ENCODE results near the gene CFD.
"Not testable (repeated sequence)": the region's sequence is repeated elsewhere in the genome, so short reads cannot be mapped to it uniquely, and the experiment has no call there.

The CFD gene

DNA sequence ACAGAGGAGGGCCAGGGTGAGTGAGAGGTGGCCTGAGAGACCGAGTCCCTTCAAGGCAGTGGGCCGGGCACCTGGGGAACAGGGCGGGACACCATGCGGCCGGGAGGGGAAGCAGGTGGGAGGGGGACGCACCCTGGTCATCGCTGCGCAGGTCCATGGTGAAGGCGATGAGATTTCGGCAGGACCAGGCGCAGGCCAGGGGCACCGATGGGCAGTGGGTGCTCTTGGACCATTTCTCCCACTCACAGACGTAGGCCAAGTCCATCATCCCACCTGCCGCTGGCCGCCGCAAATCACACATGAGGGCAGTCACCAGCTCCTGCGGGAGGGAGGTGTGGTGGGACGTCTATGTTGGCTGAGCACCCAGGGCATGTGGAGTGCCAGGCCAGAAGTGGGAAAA is 31.4 kb downstream of the CFD start:
- no peak for DNase-seq

DNA sequence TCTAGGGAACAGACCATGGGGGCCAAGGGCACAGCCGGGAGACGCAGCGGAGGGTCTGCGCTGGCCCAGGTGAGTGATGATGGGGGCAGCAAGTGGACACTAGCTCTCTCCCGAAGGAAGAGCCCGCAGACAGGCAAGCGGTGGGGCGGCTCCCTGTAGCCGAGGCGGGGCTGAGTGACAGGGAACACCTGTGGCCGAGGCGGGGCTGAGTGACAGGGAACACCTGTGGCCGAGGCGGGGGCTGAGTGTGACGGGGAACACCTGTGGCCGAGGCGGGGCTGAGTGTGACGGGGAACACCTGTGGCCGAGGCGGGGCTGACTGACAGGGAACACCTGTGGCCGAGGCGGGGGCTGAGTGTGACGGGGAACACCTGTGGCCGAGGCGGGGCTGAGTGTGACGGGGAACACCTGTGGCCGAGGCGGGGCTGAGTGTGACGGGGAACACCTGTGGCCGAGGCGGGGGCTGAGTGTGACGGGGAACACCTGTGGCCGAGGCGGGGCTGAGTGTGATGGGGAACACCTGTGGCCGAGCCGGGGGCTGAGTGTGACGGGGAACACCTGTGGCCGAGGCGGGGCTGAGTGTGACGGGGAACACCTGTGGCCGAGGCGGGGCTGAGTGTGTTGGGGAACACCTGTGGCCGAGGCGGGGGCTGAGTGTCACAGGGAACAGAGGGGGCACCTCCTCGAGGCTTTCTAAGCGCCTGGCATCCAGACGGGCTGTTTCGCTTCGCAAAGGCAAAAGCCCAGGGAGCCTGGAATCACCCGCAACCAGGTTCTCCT is 32.1 kb downstream of the CFD start:
- DNase-seq, result not testable (repeated sequence)

DNA sequence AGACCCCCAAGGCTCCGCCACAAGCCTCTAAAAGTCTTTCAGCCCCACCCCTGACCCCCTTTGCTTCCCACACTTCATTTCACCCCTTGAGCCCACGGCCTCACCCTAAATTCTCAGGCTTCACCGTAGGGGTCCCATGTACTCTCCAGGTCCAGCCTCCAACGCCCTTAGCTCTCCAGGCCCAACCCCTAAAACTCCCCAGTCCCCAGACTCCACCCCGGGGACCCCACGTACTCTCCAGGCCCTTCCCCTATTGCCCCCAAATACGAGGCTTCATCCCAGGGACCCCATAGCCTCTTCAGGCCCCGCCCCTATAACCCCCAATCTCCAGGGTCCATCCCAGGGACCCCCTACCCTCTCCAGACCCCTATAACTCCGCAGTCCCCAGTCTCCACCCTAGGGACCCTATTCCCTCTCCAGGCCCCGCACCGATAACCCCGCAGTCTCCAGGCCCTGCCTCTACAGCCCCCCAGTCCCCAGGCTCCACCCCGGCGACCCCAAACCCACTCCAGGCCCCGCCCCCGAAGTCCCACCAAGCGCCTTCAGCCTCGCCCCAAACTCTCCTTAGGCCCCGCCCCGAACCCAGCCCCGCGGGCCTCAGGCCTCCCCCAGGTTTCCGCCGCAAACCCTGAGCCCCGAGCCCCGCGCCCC is 32.9 kb downstream of the CFD start:
- DNase-seq, result no peak

DNA sequence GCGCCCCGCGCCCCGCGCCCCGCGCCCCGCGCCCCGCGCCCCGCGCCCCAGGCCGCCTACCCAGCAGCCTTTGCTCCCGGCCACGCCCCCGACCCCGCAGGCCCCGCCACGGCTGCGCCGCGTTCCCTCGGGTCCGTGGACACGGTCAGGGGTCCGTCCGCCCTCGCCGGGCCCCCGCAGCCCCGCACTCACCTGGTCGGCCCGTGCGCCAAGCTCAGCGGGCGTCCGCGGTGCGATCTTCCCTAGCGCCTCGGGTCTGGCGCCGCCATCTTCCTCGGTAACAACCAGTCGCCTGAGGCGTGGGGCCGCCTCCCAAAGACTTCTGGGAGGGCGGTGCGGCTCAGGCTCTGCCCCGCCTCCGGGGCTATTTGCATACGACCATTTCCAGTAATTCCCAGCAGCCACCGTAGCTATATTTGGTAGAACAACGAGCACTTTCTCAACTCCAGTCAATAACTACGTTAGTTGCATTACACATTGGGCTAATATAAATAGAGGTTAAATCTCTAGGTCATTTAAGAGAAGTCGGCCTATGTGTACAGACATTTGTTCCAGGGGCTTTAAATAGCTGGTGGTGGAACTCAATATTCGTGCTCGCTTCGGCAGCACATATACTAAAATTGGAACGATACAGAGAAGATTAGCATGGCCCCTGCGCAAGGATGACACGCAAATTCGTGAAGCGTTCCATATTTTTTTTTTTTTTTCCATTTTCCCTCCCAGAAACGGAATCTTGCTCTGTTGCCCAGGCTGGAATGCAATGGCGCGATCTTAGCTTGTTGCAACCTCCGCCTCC is 33.6 kb downstream of the CFD start, which contains the start of the genes MED16 and RNU6-9:
MED16 (minus strand) TSS at position 294 of the 796 bp plus-strand sequence. CDS start 2,056 bp downstream, outside the sequence.
RNU6-9 (plus strand) TSS at position 591 of the 796 bp plus-strand sequence.
- peak; percentile 94 for DNase-seq

DNA sequence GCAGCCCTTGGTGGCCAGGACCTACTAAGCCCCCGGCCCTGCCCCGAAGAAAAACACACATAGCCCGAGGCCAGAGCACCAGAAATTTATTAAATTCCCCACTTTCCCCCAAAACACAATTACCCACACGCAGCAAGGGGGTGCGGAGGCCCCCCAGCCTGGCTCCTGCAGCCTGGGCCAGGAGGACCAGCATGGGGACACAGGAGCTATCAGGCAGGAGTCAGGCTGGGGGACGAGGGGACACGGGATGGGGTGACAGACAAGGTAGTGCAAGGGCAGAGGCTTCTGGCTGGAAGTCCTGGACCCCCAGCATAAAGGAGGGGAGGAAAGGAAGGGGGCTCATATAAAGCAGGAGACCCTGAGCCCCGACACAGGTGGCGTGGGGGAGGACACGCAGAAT is 37.0 kb downstream of the CFD start:
- DNase-seq, result no peak

DNA sequence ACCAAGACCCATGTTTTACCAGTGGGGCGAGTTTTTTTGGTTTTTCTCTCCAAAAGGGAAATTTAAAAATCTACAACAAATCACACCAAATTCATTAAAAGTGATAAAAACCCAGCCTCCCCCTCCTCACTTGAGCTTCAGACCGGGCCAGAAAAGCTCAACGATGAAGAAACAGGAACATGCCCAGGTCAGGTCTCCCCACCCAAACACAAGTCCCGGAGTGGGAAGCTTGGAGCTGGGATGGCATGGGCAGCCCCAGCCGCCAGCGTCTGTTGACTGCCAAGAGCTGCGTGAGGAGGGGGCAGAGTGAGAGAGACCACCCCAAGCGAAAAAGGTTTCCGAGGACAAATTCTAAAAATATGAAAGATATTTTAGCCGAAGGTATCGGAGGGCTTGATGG is 37.5 kb downstream of the CFD start:
- no peak for DNase-seq

DNA sequence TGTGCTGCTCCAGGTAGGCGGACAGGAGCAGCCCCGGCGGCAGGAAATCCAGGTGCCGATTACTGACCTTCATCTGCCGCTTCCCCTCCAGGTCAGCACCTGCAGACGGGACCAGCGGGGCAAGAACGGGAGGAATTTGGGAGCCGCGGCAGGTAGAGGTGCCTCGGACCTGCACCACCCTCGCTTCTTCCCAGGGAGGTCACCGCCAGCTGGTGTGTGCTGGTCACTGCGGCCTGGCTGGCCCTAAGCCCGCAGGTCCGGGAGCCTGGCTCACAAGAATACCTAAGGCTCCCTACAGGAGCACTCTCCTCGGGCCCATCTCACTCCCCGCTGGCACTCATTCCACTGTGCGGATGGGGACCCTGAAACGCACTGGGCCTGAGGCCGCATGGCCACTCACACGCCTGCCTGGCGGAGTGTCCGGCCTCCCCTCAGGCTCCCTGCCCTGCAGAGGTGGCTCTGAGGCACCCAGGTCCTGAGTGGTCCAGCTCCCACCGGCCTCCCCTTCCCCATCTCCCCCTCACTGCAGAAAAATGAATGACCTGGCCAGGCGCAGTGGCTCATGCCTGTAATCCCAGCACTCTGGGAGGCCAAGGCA is 38.1 kb downstream of the CFD start:
- DNase-seq, result no peak

DNA sequence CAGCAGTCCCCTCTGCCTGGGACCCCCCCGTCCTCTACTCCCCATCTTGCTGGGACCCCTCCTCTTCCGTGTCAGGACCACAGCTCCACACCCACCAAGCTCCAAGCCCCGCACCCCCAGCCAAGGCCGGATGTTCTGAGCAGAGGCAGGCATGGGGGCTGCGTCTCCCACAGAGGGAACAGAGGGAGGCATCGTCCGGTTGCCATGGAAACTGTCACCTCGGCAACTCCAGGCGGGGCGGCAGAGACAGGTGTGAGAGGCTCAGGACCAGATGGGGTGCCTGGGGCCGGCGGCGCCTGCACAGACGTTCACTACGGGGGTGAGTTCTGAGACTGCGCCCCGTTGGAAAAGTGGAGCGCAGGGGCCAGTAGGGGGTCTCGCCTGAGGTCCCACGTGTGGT is 39.2 kb downstream of the CFD start:
- DNase-seq, result no peak

DNA sequence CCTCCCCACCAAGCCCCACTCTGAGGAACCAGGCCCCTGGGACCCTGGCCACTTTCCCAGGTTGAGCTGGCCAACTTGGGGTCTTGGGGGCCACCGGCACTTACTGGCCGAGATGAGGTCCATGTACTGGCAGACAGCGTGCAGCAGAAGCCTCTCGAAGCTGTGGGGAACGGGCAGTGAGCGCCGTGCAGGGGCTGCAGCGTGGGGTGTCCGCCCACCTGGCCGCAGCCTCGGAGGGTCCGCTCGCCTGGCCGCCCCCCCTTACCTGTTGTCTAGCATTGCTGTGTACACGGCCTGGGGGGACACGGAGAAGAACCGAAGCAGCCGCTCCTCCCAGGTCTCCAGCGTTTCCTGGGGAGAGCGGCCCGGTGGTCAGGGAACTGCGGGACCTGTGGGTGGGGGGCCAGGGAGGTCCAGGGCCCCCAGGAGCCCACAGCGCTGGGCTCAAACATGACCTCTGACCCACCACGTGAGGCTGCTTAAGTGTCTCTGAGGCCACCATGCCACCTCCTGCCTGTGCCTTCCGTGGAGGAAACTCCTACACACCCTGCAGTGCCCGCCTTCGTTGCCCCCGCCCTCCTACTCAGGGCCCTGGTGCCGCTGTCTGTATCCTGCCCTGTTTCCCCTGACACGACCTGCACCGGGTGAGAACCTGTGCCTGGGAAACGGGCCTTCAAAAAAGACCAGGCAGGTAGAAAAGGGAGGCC is 40.0 kb downstream of the CFD start:
- no peak for DNase-seq

DNA sequence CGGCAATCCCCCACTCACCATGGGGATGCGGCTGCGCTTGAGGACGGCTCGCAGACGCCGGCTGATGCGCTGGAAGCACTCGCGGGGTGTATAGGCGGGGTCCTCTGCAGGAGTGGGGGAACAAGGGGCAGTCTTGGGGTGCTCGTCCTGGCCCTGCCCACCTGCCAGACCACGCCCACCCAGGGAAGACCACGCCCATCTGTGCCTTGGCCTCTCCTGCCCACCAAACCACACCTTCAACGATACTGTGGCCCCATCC is 40.5 kb downstream of the CFD start:
- no peak for DNase-seq

DNA sequence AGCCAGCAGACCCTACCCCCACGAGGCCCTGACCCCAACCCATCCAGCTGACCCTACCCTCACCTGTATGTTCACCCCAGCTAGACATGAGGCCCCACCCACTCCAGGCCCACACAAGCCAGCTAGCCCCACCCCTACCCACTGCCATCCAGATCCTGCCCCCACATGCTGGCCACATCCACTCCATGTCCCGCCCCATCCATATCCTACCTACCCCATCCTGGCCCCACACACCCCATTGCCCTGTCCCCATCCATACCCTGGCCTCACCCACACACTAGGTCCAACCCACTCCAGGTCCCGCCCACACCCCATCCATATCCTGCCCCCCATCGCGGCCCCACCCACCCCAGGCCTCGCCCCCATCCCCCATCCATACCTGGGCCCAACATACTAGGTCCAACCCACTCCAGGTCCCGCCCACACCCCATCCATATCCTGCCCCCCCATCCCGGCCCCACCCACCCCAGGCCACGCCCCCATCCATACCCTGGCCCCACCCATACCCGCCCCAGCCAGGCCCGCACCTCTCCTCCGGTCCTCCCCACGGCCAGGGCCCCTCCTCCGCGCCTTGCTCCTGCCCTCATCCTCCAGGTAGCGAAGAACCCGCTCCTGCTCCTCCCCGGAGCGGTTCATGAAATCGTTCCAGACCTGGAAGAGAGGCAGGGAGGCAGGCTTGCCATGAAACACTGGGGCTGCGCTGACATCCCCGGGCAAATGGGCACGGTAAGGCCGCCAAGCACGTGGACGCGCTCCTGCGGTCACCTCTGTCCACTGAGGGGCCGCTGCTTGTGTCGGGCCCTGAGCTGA is 41.0 kb downstream of the CFD start:
- peak; percentile 39 for DNase-seq

DNA sequence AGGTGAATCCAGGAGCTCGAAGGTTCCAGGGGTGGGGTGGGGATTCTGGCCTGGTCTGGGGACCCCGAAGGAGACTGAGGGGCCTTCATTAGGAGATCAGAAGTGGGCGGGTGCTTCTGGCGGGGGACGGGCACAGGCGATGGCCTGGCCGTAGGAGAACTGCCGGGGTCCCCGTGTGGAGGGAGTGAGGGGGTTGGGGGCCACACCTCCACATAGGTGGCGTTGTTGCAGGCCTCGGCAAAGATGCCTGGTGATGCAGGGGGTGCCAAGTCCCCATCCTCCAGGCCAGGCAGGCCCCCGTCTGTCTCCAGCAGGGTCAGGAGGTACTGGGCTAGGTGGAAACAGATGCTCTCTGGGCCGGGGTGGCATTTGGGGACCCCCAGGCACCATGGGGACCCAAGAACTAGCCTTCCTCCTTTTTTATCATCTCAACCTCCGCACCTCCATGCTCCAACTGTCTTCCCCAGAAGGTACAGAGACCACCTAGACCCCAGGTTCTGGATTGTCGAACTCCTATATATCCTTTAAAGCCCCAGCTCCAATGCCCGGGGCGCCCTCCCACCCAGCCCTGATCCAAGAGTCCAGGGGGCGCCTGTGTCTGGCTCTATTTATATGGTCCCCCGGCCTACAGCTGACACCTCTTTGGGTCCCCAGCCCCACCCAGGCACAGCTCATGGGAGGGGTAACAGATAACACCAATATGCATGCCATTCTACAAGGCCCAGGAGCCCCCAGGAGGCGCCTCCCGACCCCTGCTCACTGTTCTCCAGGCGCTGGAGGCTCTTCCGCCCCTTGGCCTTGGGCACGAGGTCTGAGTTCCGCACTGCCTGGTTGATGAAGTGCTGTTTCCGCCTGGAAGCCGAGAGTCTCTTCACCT is 42.0 kb downstream of the CFD start:
- no peak for DNase-seq

DNA sequence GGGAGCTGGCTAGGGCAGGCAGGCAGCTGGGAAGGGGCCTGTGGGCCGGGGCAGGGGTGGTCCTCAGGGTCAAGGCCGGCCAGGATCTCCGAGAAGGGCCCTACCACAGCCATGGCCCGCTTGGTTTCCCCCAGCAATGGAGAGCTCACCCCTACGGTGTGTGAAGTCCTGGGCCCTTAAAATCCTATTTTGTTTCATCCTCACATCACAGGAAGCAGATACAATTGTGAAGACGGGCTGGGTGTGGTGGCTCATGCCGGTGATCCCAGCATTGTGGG is 42.6 kb downstream of the CFD start:
- DNase-seq, result no peak

DNA sequence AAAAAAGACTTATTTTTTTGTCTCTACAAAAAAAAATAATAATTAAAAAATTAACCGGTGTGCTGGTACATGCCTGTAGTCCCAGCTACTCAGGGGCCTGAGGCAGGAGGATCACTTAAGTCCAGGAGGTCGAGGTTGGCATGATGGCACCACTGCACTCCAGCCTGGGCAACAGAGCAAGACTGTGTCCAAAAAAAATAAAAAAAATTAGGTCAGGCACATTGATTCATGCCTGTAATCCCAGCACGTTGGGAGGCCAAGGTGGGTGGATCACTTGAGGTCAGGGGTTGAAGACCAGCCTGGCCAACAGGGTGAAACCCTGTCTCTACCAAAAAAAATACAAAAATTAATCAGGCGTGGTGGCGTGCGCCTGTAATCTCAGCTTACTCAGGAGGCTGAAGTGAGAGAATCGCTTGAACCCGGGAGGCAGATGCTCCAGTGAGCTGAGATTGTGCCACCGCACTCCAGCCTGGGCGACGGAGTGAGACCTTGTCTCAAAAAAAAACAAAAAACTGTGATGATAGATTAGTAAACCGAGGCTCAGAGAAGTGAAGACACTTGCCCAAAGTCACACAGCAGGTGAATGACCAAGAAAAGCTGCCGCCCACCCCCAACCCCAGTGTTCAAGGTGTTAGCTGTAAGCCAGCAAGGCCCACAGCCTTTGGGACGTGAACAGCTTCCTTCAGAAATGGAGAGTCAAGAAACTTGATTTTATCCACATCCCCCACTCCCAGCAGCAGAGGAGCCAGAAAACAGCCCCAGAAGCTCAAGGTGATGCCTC is 43.2 kb downstream of the CFD start:
- no peak for DNase-seq

DNA sequence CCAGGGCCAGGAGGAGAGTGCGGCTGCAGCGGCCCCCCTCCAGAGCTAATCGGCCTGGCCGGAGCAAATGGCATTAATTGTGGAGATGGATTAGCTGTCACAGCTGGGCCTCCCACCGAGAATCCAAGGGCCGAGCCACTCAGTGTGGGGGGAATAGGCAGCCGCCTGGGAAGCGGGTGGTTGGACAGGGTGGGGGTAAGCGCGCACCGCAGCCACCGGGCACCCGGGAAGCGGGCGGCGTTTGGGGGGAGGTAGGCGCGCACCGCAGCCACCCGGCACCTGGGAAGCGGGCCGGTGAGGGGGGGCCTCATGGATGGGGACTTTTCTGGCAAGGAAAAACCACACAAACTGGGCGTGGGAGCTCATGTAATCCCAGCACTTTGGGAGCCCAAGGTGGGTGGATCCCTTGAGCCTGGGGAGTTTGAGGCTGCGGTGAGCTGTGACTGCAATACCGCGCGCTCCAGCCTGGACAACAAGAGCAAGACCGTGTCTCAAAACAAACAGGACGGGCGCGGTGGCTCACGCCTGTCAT is 43.9 kb downstream of the CFD start:
- DNase-seq, result no peak

DNA sequence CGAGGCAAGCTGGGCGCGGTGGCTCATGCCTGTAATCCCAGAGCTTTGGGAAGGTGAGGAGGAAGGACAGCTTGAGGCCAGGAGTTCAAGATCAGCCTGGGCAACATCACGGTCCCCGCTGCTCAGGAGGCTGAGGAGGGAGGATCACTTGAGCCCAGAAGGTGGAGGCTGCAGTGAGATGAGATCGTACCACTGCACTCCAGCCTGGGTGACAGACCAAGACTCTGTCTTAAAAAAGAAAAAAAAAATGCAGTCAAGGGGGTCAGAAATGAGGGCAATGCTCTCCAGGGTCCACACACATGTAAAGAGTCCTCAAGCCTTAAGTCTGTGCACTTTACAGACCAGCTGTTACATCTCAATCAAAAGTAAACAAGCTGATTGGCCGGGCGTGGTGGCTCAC is 45.1 kb downstream of the CFD start:
- no peak for DNase-seq

DNA sequence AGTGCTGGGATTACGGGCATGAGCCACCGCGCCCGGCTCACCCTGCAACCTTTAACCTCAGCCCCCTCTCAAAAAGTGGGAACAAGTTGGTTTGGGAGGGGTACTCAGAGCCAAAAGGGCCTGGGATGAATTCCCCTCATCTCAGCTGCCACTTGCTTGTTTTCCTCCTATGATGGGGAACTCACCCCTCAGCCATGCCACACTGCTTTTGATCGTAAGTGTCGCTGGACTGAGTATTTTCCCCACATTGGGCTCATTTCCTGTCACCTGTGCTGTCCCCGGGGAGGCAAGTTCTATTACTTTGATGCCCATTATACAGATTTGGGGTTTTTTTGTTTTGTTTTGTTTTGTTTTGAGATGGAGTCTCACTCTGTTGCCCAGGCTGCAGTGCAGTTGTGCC is 47.0 kb downstream of the CFD start:
- no peak for DNase-seq

DNA sequence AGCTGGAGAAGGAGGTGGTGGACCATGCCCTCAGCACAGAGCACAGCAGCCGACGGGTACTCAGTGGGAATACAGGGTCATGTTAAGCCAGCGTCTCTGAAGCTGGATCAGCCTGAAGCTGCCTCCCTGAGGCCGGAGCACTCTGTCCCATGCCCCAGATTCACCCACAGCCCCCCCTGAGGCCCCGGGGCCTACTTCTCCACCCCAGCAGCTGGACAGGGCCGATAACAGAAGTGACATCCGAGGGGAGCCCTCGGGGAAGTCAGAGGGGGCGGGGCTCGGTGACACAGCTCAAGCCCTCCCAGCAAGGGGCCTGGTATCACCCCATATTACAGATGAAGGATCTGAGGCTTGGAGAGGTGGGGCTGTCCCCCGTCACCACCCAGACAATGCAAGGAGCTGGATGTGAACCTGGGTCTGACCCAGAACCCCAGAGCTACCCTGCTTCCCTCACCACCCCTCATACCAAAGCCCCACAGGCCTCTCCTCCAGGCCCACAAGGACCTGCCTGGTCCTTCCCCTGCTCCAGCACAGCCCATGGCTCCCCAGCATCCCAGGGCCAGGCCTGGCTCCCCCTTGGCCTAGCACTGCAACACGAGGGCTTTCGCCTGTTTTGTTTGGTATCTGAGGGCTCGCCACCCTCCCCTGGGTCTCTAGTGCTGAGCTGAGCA is 47.9 kb downstream of the CFD start:
- no peak for DNase-seq

DNA sequence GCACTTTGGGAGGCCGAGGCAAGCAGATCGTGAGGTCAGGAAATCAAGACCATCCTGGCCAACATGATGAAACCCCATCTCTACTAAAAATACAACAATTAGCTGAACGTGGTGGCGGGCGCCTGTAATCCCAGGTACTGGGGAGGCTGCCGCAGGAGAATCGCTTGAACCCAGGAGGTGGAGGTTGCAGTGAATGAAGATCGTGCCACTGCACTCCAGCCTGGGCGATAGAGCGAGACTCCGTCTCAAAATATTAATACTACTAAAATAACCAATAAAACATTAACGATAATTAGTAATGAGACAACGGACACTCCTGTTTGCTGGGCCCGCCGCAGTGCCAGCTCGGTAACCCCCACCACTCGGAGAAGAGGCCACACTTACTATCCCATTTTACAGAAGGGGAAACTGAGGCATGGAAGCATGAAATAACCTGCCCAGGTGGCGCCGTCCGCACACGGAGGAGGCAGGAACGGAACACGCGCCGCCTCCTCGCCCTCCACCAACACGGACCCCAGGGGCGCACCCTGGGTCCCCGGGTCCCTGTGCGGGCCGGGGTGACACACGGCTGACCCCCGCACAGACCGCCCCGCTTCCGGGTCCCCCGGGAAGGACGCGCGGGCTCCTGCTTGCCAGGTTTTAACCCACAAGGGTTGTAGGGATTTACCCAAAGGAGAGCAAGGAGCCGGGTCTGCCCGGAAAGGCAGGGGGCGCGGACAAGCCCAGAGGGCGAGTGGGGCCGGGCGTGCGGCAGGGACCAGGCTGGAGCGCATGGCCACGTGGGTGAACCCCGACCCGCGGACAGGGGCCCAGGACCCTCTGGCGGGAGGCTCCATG is 52.0 kb downstream of the CFD start:
- no peak for DNase-seq
